Measurements from ENCODE around the gene SGCB.
"Not testable (repeated sequence)": the region's sequence is repeated elsewhere in the genome, so short reads cannot be mapped to it uniquely, and the experiment has no call there.

The SGCB gene, protein sequence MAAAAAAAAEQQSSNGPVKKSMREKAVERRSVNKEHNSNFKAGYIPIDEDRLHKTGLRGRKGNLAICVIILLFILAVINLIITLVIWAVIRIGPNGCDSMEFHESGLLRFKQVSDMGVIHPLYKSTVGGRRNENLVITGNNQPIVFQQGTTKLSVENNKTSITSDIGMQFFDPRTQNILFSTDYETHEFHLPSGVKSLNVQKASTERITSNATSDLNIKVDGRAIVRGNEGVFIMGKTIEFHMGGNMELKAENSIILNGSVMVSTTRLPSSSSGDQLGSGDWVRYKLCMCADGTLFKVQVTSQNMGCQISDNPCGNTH

DNA sequence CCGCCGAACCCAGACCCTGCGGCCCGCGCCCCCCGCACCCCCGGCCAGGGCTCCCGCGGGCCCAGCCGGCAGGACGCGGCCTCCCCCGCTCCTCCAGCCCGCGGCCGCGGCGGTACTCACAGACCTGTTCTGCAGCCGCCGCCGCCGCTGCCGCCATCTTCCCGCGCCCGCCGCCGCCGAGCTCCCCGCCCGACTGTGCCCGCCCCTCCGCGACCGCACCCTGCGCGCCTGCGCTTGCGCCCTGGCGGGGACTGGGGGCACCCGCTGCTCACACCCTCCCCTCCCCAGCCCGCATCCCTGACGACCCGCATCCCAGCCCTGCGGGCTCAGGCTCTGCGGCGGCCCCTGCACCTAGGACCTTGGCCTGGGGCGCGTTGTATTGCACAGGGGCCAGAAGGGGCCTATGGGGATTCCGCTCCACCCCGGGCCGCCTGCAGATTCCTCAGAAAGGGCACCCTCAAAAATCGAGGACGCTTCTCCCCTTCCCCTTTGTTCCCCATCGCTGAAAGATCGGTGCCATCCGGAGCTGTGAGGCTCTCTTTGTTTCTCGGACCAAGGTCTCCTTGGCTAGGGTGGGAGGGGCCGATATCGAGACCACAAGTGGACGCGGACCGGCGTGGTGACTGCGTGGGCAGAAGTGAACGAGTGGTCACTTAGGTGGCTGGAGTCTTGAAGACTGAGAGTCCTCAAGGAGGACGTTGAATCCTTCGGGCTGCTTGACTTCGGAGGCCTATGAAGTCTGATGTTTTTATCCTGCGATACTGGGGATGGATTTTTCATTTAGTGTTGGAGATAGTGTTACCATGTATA is at the start of gene SGCB:
Gene SGCB (minus strand): TSS at position 197 of the 810 bp plus-strand sequence. CDS start 40 bp downstream, at position 157.
- in situ Hi-C loops (cut with MboI; ENCODE audit: low sequenced_read_pairs) = no loop called here

DNA sequence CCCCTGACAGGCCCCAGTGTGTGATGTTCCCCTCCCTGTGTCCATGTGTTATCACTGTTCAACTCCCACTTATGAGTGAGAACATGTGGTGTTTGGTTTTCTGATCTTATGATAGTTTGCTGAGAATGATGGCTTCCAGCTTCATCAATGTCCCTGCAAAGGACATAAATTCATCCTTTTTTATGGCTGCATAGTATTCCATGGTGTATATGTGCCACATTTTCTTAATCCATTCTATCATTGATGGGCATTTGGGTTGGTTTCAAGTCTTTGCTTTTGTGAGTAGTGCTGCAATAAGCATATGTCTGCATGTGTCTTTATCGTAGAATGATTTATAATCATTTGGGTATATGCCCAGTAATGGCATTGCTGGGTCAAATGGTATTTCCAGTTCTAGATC is 48.3 kb upstream of the SGCB start:
- in situ Hi-C loops (cut with MboI; ENCODE audit: low sequenced_read_pairs) = not testable (repeated sequence)

DNA sequence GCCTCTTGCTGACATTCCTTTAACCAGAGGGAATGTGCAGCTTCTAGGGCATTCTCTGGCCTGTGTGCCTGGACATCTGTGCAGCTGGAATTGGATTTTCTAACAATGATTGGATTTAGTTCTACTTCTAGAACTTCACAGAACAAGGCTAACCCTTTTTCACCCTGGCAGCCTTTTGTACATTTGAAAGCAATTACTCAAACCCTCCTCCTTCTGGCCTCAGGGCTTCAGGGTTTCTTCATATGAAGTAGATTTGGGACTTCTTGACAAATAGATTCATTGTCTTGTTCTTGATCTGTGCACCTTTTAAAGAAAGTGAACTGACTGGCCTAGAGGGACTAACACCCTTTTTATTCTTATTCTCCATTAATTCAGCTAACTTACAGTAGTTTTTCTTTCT is 43.1 kb upstream of the SGCB start:
- in situ Hi-C loops (cut with MboI; ENCODE audit: low sequenced_read_pairs) = no loop called here

DNA sequence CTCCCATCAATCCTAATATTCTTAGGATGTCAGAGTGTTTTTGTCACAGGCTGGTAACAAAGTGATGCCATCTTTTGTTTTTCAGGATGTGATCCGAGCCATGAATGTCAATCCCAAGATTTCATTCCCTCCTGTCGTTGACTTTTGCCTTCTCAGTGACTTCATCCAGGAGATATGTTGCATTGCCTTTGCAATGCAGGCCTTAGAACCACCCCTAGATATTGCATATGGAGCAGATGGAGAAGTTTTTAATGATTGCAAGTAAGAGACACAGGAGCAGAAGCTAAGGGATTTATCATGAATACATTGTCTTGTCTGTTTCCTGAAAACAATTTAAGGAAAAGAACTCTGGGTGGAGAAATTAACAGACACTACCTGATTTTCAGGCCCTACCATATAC is 41.6 kb upstream of the SGCB start:
- in situ Hi-C loops (cut with MboI; ENCODE audit: low sequenced_read_pairs) = no loop called here

DNA sequence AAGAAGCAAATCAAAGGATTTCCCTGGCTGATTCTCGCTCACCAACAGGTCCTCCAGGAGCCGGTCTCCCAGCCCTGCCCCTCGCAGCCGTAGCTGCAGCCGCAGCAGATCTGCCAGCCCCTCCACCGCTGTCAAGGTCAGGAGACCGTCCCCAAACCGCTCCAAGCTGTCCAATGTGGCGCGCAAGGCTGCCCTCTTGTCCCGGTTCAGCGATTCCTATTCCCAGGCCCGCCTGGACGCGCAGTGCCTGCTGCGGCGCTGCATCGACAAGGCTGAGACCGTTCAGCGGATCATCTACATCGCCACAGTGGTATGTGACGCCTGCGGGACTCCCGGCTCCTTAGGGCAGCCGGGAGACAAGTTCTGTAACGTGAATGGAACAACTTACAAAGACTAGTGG is 38.6 kb upstream of the SGCB start:
- in situ Hi-C loops (cut with MboI; ENCODE audit: low sequenced_read_pairs) = no loop called here

DNA sequence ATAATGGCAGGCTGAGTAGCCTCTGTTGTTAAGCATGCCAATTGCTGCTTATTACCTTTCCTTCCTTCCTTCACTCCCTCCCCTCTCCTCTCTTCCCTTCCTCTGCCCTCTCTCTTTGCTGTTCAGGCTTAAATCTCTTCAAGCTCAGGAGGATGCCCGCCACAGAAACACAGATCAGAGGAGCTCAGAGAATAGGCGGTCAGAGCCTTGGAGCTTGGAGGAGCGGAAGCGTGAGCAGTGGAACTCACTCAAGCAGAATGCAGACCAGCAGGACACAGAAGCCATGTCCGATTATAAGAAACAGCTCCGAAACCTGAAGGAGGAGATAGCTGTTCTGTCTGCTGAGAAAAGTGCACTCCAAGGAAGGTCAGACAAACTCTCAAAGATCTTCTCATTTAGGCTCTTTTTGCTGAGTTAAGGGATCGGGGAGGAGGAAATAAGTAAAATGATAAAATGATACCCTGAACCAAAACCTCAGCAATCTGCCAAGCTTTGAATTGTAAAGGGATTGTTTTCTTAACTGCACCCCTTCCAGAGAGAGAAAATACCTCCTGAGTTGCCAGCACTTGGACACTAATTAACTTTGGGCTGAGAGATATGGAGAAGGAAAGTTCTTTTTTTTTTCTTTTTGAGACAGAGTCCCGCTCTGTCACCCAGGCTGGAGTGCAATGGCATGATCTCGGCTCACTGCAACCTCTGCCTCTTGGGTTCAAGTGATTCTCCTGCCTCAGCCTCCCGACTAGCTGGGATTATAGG is 33.9 kb upstream of the SGCB start:
- in situ Hi-C loops (cut with MboI; ENCODE audit: low sequenced_read_pairs) = no loop called here

DNA sequence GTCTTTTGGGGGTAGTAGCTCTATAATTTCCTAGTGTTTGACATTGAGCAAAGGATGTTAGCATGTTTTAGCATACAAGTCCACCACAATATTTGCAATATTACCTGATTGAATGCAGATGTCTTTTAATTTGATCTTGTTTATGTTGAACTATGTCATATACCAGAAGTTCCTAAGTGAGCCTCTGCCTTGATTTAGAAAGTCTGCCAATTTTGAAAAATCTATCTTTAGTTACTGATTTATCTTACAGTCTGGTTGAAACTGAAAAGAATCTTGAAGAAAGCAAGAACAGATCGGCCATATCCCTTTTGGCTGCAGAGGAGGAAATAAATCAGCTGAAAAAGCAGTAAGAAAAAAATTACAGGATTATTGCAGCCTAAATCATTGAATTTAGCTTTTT is 31.5 kb upstream of the SGCB start:
- in situ Hi-C loops (cut with MboI; ENCODE audit: low sequenced_read_pairs) = no loop called here

DNA sequence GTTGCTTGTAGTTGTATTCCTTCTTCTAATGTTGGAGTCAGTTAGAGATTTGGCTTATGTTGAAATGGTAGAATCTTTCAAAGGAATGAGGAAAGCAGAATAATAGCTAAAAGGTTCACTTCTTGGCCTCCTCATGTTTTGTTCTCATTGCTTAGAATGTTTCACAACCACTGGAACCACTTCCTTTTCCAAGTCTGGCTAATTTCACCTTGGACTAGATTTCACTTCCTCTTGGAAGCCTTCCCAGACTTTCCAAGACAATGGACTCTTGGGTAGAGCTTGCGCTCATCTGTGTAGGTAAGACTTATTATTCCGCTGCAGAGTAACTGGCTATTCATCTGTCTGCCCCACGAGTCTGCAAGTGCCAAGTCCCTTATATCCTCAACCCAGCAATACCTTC is 21.3 kb upstream of the SGCB start:
- in situ Hi-C loops (cut with MboI; ENCODE audit: low sequenced_read_pairs) = no loop called here

DNA sequence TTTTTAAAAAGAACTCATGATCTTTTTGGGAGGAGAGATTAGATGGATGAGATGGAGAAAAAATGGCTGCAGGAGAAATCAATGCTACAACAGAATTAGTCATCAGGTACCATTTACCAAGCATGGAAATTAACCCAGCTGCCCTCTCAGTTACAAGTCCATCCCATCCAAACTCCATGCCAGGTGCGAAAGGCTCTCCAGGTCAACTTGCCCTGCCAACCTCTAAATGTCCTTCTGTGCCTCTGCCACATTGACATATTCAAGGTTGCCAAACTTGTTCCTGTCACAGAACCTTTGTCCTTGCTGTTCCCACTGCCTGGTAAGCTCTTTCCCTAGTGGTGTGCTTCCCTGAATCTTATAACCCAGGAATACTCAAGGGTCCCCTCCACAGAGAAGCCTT is 20.2 kb upstream of the SGCB start:
- in situ Hi-C loops (cut with MboI; ENCODE audit: low sequenced_read_pairs) = no loop called here

DNA sequence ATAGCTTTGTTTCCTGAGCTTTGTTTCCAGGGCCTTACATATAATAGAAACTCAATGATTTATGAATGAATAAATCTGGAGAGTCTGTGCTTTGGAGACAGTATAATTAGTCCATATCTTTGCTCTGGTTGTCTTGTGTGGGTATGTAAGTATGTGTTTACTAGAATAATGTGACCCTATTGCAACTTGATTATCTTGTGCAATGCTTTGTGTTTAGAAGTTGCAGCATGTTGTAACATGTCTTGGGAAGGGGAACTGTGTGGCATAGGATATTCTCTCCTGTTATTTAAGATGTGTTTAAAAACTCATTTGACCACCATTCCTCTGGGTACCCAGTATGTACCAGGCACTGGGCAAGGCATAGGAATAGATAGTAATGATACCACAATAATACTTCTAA is 19.1 kb upstream of the SGCB start:
- in situ Hi-C loops (cut with MboI; ENCODE audit: low sequenced_read_pairs) = no loop called here

DNA sequence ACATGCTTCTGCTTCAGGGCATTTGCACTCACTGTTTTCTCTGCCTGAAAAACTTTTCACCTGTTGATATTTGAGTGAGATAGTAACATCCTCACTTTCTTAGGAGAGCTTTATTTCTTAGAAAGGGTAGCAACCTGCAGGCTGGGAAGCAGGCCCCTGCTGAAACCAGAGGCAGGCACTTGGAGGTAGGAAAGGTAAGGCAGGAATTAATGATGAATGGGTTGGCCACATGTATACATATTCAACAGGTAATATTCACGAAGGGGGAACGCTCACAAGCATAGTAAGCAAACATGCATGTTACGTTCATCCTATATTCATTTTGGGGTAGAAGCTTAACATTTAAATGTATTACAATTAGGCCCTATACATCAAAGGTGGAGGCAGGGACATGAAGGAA is 16.2 kb upstream of the SGCB start:
- in situ Hi-C loops (cut with MboI; ENCODE audit: low sequenced_read_pairs) = no loop called here

DNA sequence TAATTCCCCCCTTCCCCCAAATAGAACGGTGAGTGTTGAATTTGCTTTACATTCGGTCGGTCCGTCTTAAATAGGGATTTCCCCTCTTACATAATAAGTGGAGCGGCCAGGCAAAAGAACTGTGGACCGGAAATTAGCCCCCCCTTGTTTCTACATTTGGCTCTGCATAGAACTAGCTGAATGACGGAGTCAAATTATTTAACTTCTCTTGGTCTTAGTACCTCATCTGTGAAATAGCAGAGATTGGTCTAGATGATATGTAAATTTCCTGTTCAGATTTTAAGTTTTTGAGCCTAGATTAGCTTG is 14.3 kb upstream of the SGCB start:
- in situ Hi-C loops (cut with MboI; ENCODE audit: low sequenced_read_pairs) = no loop called here

DNA sequence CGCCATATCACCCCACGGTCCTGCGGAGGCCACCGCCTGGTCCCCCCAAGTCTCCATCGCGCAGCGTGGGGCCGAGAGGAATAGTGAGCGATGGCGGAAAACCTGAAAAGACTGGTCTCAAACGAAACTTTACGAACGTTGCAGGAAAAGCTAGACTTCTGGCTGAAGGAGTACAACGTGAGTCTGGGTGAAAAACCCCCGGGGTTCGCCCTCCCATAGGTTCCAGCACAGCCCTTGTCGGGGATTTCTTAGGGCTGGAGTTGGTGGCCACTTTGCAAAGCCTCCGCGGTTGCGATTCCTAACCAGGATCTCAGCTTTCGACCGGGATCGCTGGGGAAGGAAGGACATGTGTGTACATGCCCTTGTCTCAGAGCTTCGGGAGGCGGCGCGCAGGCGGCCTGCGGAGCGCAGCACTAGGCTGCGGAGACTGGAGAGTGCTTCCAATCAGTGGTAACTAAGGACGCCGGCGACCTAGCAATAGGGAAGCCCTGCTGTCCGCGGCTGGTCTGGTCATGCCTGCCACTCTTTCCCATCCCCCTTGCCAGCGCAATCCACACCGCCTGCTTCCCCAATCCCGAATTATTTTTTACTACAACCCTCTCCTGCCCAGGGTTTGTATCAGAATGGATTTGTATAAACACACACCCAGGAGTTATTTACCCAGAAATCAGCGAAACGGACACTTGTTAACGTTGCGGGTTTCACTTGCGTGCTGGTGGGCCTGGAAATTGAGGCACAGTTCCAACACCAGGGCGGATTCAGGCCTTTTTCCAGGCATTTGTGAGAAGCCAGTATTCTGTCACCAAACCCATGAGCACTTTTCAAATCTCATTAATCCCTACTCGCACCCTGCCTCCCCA is 13.7 kb upstream of the SGCB start:
- in situ Hi-C loops (cut with MboI; ENCODE audit: low sequenced_read_pairs) = no loop called here

DNA sequence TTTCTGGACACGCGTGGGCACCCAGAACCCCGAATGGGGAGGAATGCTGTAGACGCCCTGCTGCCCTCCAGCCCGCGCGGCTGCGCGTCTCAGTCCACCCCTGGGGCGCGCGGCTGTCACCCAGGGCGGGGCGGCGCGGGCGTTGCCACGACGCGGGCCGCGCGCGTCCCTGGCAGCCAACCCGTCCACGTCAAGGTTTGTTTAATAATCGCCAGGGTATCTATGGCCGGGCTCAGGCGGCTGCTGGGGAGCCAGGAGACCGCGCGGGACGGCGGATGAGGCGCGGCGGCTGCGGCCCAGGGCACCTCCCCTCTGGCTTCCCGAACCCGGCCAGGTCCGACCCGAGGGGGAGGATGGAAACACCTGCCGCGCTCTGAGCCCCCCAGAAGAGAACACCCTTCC is 13.1 kb upstream of the SGCB start, which contains the start of gene SPATA18:
Gene SPATA18 (plus strand): TSS at position 92 of the 402 bp plus-strand sequence. CDS start 401 bp downstream, outside the sequence.
- in situ Hi-C loops (cut with MboI; ENCODE audit: low sequenced_read_pairs) = no loop called here

DNA sequence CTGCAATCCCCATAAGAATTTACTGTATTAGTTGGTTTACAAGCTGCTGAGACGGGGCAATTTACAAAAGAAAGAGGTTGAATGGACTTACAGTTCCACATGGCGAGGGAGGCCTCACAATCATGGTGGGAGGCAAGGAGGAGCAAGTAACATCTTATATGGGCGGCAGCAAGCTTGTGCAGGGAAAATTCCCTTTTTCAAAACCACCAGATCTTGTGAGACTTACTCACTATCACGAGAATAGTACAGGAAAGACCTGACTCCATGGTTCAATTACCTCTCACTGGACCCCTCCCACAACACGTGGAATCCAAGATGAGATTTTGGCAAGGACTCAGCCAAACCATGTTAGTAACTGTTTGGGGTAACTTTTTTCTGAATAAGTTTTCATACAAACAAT is 11.2 kb upstream of the SGCB start:
- in situ Hi-C loops (cut with MboI; ENCODE audit: low sequenced_read_pairs) = no loop called here

DNA sequence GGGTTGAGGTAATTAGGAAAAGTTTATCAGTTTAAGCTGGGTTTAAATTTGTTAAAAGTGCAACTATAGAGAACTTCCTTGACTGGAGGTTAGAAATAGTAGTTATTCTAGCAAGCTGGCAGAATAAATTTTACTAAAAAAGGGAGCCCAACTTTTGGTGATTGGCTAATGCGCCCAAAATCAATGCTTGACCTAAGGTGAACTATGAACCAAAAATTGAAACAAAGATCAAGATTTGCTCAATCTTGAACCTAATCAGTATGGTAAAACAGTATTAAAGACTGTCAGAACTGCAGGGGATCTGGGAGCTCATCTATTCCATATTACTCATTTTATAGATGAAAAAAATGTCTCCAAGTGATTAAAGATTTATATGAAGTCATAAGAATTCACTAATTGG is 6.9 kb upstream of the SGCB start:
- in situ Hi-C loops (cut with MboI; ENCODE audit: low sequenced_read_pairs) = no loop called here

DNA sequence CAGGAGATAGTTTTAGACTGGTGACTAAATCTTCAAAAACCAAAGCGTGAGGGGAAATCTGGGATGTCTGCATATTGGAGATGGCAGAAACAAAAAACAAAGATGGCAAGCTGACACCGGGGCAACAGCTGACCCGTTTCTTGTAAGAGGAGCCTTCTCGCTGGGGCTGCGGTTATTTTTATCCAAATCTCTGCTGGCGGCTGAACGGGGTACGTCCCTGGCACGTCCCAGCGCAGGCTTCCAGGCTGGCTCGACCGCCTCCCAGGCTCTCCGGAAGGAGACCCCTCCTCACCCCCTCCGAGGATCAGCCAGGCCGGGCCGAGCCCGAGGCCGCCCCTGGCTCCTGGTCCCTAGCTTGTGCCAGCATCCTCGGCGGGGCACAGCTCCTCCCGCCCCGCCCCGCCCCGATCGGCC is 403 bp downstream of the SGCB start:
- in situ Hi-C loops (cut with MboI; ENCODE audit: low sequenced_read_pairs) = no loop called here

DNA sequence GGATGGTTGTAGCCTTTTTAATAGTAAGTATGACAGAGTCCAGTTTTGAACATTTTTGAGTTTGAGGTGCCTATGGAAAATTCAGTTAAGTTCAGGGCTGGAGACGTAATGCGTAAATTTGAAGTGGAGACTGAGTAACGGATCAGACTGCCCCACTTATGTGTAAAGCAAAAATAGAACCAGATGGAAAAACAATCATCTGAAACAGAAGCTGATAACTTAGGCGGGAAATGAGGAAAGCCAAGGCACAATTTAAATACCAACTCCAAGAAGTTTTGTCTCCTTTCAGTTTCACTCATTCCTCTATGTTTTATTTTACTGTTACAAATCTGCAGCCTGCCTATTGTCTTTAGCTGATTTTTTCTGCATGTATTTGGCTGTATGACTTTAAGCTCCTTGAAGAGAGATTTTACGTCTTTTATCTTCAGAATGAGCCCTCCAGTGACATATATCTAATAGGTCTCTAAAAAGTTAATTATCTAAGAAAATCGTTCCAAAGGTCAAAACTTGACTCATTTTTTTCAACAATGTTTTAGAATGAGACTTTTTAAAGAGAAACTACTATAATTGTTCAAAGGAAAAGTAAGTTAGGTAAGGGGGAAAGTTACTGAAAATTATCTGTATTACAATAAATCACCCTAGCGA is 1.1 kb downstream of the SGCB start:
- in situ Hi-C loops (cut with MboI; ENCODE audit: low sequenced_read_pairs) = no loop called here

DNA sequence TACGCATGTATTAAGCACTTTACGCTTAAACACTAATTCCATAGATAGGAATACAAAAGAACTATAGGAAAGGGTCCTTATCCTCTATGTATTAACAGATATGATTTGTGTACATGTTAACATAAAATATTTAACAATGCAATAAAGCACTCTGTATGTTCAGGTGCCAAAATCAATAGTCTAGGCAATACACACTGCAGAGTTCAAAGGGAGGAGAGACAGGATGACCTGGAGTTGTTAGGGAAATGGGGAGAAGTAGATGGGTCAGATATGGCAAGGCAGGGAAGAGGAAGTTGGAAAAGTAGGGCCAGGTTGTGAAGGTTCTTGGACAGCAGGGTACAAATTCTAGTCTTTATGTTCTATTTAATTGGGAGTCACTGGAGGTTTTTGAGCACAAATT is 2.9 kb downstream of the SGCB start:
- in situ Hi-C loops (cut with MboI; ENCODE audit: low sequenced_read_pairs) = no loop called here

DNA sequence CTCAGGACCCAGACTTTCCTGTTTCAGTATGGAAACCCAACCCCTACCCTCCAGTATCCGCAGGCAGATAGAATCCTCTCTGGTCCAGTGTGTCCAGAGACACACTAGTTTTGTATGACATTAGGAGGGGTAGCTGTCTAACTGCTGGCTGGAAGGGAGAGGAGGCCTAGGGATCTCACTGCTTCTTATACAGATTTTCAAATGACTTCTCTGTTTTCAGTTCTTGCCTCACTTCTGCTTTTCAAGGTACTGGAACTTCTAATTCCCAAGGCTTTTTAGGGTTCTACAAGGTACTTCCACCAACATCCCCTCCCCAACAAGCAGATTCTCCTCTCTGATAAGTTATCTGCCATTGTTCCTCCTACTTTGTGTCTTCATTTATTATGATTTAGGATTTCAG is 6.1 kb downstream of the SGCB start:
- in situ Hi-C loops (cut with MboI; ENCODE audit: low sequenced_read_pairs) = no loop called here

All from HL-60/S4 (cell line).